ENCODE data around the gene NABP2.
"Not testable (repeated sequence)": the region's sequence is repeated elsewhere in the genome, so short reads cannot be mapped to it uniquely, and the experiment has no call there.

Gene NABP2

DNA sequence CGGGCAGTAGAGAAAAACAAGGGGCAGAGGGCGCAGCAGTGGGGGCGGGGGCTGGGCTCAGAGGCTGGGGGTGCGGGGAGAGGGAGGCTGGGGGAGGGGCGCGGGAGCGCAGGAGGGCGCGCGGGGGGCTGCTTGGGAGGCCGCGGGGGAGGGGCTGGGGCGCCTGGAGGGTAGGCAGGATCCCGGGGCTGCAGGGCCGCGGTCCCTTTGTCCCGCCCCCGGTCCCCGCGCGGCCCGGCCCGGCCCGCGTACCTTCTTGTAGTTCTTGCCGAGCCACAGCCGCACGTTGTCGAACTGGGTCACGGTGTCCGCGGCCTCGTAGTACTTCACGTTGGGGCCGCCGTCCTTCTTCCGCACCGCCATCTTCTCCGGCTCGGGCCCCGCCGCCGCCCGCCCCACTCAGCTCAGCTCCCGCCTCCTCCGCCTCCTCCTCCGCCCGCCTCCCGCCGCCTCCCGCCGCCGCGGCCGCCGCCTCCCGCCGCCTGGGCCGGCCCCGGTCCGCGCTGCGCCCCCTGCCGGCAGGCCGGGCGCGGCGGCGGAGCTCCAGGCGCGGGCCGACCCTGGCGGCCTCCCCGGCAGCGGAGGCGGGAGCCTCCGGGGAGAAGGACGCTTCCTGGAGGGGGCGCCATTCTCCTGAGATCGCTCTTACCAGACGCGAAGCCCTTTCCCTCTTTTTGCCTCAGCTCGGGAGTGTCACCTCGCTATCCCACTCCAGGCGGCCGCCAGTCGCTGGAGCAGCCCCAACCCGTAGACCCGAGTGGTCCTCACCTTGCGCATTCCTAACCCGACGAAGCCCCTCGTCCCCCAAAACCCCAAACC lies 34.8 kb upstream of the NABP2 start, which contains the start of gene SMARCC2:
SMARCC2 (minus strand) TSS at position 385 of the 819 bp plus-strand sequence; CDS start at position 363, 22 bp downstream.
- peak; percentile 95 for DNase-seq (ENCODE audit: extremely low spot score)
- TF ChIP-seq, protein P1, sequence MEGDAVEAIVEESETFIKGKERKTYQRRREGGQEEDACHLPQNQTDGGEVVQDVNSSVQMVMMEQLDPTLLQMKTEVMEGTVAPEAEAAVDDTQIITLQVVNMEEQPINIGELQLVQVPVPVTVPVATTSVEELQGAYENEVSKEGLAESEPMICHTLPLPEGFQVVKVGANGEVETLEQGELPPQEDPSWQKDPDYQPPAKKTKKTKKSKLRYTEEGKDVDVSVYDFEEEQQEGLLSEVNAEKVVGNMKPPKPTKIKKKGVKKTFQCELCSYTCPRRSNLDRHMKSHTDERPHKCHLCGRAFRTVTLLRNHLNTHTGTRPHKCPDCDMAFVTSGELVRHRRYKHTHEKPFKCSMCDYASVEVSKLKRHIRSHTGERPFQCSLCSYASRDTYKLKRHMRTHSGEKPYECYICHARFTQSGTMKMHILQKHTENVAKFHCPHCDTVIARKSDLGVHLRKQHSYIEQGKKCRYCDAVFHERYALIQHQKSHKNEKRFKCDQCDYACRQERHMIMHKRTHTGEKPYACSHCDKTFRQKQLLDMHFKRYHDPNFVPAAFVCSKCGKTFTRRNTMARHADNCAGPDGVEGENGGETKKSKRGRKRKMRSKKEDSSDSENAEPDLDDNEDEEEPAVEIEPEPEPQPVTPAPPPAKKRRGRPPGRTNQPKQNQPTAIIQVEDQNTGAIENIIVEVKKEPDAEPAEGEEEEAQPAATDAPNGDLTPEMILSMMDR (IDR thresholded peaks at IDR 0.05; ENCODE audit: control extremely low read depth, extremely low read depth, low read depth, missing control alignments), result peak; percentile 88
- CTCF ChIA-PET, result interaction anchor here (0.6 to 9.6 kb wide), 77 partner anchors 11 to 450 kb away, joined by 3 to 243 read pairs (median 4); partner anchors contain the start of genes ANKRD52, ESYT1, IL23A and MYL6
- POLR2A ChIA-PET, result interaction anchor here (0.5 to 3.0 kb wide), 12 partner anchors 22 to 287 kb away, joined by 3 to 16 read pairs (median 6); partner anchors contain the start of genes ESYT1, RNF41 and ZC3H10

DNA sequence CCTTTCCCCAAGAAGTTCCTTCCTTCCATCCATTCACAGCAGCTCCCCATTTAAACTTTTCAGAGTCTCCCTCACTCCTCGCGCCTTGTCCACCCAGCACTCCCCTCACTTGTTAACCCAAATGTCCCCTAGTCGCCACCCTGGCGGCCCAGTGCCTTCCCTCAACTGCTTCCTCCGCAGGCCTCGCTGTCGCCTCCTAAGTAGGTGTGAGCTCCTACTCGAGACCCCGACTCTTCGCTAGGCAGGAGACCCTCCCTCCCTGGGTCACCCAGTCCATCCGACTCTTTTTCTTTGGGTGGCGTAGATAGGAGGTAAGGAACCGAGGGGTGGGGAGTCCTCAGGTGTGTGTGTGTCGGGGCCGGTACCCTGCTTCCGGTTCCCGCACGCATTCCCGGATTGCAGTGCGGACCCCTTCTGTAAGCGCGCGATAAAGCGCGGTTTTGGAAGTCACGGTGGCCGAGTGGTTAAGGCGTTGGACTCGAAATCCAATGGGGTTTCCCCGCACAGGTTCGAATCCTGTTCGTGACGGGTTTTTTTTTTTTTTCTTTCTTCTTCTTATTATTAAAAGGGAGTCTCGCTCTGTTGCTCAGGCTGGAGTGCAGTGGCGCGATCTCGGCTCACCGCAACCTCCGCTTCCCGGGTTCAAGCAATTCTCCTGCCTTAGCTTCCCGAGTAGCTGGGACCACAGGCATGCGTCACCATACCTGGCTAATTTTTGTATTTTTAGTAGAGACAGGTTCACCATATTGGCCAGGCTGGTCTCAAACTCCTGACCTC lies 34.0 kb upstream of the NABP2 start:
- CTCF ChIA-PET, result interaction anchor here (0.8 to 9.6 kb wide), 65 partner anchors 10 to 451 kb away, joined by 3 to 243 read pairs (median 5); partner anchors contain the start of genes ANKRD52, ESYT1, IL23A and MYL6

DNA sequence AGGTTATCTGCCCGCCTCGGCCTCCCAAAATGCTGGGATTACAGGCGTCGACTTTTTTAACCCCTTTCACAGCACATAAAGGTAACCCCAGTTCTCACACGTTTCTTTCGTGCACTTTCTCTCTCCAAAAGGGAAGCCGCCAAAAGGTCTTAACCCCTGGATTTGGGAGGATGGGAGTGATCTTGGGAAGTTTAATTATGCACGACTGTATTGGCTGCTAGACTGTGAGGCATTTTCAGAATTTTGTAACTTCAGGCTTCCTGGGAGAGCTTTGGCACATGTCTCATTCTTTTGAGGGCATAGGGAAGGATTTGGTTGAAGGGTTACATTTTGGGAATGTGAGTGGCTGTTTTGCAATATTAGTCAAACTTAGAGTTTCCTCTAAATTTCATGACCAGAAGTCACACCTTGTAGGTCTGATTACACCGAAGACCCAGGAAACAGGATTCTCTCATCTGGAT lies 33.4 kb upstream of the NABP2 start:
- TF ChIP-seq, protein P1 (IDR thresholded peaks at IDR 0.05; ENCODE audit: control extremely low read depth, extremely low read depth, low read depth, missing control alignments), result no peak
- CTCF ChIA-PET, result interaction anchor here (1.0 to 9.6 kb wide), 15 partner anchors 9 to 451 kb away, joined by 3 to 243 read pairs (median 22); partner anchors contain the start of genes ESYT1, RNF41 and ZC3H10
- POLR2A ChIA-PET, result no interaction called here
- no peak for DNase-seq (ENCODE audit: extremely low spot score)

More for the DNA sequence above, 34.0 kb upstream of the NABP2 start:
- peak; percentile 75 for DNase-seq (ENCODE audit: extremely low spot score)
- POLR2A ChIA-PET, result interaction anchor here (0.5 to 3.0 kb wide), 10 partner anchors 22 to 286 kb away, joined by 3 to 16 read pairs (median 8); partner anchors contain the start of genes ESYT1, RNF41 and ZC3H10
- TF ChIP-seq, protein P1 (IDR thresholded peaks at IDR 0.05; ENCODE audit: control extremely low read depth, extremely low read depth, low read depth, missing control alignments), result no peak

DNA sequence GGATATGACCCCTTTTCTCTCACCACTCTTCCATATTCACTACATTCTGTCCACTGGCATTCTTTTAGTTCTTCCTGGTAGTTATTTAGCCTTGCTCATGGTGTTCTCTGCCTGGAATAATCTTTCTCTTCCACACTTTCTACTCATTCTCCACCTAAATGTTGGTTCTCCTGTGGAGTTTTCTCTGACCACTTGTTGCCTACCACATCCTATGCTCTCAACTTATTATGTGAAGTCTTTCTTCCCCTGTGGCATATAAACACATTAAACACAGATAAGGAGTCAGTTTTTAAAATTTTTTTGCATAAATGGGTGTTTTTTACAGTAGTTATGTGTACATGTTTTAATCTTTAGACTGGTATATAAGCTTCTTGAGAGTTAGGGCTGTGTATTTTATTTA lies 31.6 kb upstream of the NABP2 start:
- CTCF ChIA-PET, result interaction anchor here (0.9 to 9.6 kb wide), 18 partner anchors 9 to 453 kb away, joined by 3 to 243 read pairs (median 6); partner anchors contain the start of genes ANKRD52, ESYT1, MIP and RNF41
- DNase-seq (ENCODE audit: extremely low spot score), result no peak
- TF ChIP-seq, protein P1 (IDR thresholded peaks at IDR 0.05; ENCODE audit: control extremely low read depth, extremely low read depth, low read depth, missing control alignments), result no peak
- POLR2A ChIA-PET, result no interaction called here

DNA sequence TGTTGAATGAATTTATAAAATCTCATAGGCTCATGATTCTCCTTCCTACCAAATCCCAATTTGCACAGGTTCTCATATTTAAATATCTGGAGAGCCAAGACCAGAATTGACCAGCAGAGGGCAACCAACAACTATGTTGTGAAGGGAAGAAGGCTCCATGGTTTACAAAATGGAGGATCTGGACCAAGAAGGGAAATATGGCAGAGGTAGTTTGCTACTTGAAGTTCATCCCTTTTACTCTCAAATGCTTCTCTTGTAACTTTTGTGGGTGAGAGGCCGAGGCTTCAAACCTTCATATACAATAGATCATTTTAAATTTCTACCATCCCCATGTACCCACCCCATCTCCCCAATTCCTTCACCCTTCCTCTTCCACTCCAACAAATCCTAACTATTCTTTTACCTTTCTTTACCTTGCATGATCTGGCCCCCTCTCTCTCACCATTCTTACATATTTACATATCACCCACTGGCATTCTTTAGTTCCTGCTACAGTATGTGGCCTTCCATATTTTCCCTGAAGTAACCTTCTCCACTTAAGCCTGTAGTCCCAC lies 31.0 kb upstream of the NABP2 start:
- POLR2A ChIA-PET, result no interaction called here
- CTCF ChIA-PET, result interaction anchor here (0.9 to 9.6 kb wide), 13 partner anchors 9 to 271 kb away, joined by 3 to 243 read pairs (median 9); partner anchors contain the start of genes ANKRD52, ESYT1, RNF41 and ZC3H10
- peak; percentile 78 for DNase-seq (ENCODE audit: extremely low spot score)
- TF ChIP-seq, protein P1 (IDR thresholded peaks at IDR 0.05; ENCODE audit: control extremely low read depth, extremely low read depth, low read depth, missing control alignments), result peak; percentile 79

DNA sequence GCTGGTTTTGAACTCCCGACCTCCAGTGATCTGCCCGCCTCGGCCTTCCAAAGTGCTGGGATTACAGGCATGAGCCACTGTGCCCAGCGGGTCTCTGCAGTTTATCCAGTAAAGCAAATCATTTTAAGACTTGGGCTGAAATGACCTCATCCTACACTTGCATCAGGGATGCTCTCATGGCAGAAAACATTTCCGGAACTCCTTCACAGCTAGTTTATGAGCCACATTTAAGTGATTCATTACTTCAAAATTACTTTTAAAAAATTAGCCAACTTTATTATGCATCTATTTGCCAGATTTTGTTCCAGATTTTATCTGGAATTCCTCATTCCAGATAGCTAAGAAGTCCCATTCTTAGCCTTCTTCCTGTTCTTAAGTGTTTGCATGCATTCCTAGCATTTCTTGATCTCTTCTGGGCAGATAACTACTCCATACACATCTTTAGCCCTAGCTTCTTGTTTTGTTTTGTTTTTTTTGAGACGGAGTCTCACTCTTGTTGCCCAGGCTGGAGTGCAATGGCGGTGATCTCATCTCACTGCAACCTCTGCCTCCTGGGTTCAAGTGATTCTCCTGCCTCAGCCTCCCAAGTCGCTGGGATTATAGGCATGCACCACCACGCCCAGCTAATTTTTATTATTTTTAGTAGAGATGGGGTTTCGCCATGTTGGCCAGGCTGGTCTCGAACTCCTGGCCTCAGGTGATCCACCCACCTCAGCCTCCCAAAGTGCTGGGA lies 27.2 kb upstream of the NABP2 start:
- DNase-seq (ENCODE audit: extremely low spot score), result not testable (repeated sequence)
- POLR2A ChIA-PET, result interaction anchor here (0.7 kb wide), 1 partner anchor 89 kb away, joined by 7 read pairs; no protein-coding TSS in a partner anchor
- CTCF ChIA-PET, result interaction anchor here (1.1 to 6.5 kb wide), 8 partner anchors 8 to 394 kb away, joined by 3 to 51 read pairs (median 4); partner anchors contain the start of genes RNF41, SMARCC2 and ZC3H10
